Peyer's patch (tissue), 4 donors: Measurements from ENCODE around the gene MRPS23. TPM values are rescaled to one million over a fixed set of nuclear protein-coding genes. Genes with fewer than 3 reads are reported as not detected.

Experiments used
- DNase-seq, 3 donors: peaks; one replicate each; pipeline ENCODE4 v3.0.0-alpha.2; 2017 to 2019
- H3K27ac ChIP-seq, 4 donors: fragments of 200-600 bp; sonication (generic); one replicate each; pipeline ENCODE4 v1.5.1; 2016 to 2019
- H3K27me3 ChIP-seq, 2 donors: fragments of 200-600 bp; sonication (generic); one replicate each; pipeline ENCODE4 v1.5.1; 2019
- H3K36me3 ChIP-seq, 3 donors: fragments of 200-600 bp; sonication (generic); one replicate each; pipeline ENCODE4 v1.5.1; 2016 to 2019
- H3K4me1 ChIP-seq, 4 donors: fragments of 200-600 bp; sonication (generic); one replicate each; pipeline ENCODE4 v1.5.1; 2016 to 2019
- H3K4me3 ChIP-seq, 4 donors: fragments of 200-600 bp; sonication (generic); 1 replicate in 3 of 4; 2 replicates in 1 of 4; pipeline ENCODE4 v1.5.1; 2016 to 2019; ENCODE audit warnings: mild to moderate bottlenecking in 1 of 4
- H3K9me3 ChIP-seq, 4 donors: fragments of 200-600 bp; sonication (generic); one replicate each; pipeline ENCODE4 v1.5.1; 2016 to 2019; ENCODE audit warnings: mild to moderate bottlenecking in 1 of 4
- POLR2A ChIP-seq, 2 donors: fragments of 450-650 bp; IDR thresholded peaks; one replicate each; pipeline ENCODE4 v1.5.1; 2017; ENCODE audit warnings: antibody characterized with exemption in 2 of 2, mild to moderate bottlenecking in 2 of 2, moderate library complexity in 2 of 2
- small RNA-seq, 2 donors: library from RNA; depleted of rRNA; stranded (forward); fragments of <200 nt; gene quantifications; one replicate each; pipeline ENCODE3, GENCODE V24; 2016
- total RNA-seq, 4 donors: library from RNA; depleted of rRNA; stranded (reverse); fragments of >200 nt; gene quantifications; one replicate each; pipeline ENCODE4 v1.1.0, GENCODE V29; 2016
- TF ChIP-seq, protein P1 (sequence below), 6 experiments: fragments of 450-650 bp in 4 of 6; fragments of 200-600 bp in 2 of 6; sonication (generic) in 1 of 6; IDR thresholded peaks; one replicate each; pipeline ENCODE4 v1.5.1; 2017 to 2019; ENCODE audit warnings: antibody characterized with exemption in 6 of 6, mild to moderate bottlenecking in 3 of 6, moderate library complexity in 1 of 6

MRPS23 gene
- total RNA-seq, 4 donors from 2014 or later = 0.83 to 7.4 (median 5.2) TPM

DNA sequence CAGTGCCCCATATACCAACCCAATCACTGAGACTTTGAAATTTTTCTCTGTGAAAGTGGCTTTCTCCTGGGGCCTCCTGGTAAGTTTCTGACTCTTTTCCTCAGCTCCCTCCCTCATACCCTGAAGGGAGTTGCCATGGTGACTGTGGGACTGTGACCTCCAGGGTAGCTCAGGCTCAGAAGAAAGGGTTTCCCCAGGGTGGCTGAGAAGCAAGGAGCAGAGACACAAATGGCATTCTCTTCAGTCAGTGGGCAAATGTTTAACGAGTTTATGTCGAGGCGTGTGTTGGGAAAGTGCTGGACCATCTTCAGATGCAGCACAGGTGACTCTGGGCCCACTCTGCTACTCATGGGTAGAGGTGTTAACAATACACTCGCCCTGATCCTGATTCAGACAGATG lies 46.8 kb downstream of the MRPS23 start:
- H3K4me3 ChIP-seq = no peak overlapping the region
- no peaks in the 10 kb centered on the region for H3K36me3 ChIP-seq
- no peak overlapping the region for H3K27ac ChIP-seq
- no peaks in the 10 kb centered on the region for H3K9me3 ChIP-seq
- DNase-seq = no peak
- H3K27me3 ChIP-seq = no peaks in the 10 kb centered on the region
- H3K4me1 ChIP-seq = no peaks in the 10 kb centered on the region
- no peak for TF ChIP-seq POLR2A (IDR thresholded peaks at IDR 0.05)
- TF ChIP-seq, protein P1, sequence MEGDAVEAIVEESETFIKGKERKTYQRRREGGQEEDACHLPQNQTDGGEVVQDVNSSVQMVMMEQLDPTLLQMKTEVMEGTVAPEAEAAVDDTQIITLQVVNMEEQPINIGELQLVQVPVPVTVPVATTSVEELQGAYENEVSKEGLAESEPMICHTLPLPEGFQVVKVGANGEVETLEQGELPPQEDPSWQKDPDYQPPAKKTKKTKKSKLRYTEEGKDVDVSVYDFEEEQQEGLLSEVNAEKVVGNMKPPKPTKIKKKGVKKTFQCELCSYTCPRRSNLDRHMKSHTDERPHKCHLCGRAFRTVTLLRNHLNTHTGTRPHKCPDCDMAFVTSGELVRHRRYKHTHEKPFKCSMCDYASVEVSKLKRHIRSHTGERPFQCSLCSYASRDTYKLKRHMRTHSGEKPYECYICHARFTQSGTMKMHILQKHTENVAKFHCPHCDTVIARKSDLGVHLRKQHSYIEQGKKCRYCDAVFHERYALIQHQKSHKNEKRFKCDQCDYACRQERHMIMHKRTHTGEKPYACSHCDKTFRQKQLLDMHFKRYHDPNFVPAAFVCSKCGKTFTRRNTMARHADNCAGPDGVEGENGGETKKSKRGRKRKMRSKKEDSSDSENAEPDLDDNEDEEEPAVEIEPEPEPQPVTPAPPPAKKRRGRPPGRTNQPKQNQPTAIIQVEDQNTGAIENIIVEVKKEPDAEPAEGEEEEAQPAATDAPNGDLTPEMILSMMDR (IDR thresholded peaks at IDR 0.05) = no peak

DNA sequence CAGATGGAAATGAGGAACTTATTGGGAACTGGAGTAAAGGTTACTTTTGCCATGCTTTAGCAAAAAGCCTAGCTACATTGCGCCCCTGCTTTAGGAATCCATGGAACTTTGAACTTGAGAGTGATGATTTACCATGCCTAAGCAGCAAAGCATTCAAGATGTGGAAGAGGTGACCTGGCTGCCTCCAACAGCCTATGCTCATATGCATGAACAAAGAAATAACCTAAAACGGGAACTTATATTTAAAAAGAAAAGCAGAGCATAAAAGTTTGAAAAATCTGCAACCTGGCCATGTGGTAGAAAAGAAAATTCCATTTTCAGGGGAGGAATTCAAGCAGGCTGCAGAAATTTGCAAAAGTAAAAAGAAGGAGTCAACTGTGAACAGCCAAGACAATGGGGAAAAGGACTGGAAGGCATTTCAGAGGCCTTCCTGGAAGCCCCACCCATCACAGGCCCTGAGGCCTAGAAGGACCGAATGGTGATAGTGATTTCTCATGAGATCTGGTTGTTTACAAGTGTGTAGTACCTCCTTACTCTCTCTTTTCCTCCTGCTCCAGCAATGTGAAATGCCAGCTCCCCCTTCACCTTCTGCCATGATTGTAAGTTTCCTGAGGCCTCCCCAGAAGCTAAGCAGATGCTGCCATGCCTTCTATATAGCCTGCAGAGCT lies 48.7 kb downstream of the MRPS23 start:
- no peaks in the 10 kb centered on the region for H3K36me3 ChIP-seq
- H3K27ac ChIP-seq = no peak overlapping the region
- H3K9me3 ChIP-seq = no peaks in the 10 kb centered on the region
- no peak for DNase-seq
- H3K27me3 ChIP-seq = no peaks in the 10 kb centered on the region
- H3K4me3 ChIP-seq = no peak overlapping the region
- H3K4me1 ChIP-seq = no peaks in the 10 kb centered on the region
- TF ChIP-seq POLR2A (IDR thresholded peaks at IDR 0.05) = no peak
- TF ChIP-seq, protein P1 (IDR thresholded peaks at IDR 0.05) = no peak

DNA sequence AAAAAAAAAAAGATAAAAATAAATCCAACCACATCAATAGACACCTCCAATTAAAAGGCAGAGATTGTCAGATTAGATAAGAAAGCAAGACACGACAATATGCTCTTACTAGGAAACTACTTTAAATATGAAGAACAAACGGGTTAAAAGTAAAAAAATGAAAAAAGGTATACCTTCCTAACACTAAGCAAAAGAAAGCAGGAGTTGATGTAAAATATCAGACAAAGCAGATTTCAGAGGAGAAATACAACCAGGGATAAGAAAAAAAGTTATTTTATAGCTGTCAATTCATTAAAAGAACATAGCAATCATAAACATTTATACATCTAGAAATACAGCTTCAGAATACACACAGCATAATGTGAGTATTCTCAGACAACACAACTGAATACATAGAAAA lies 55.0 kb downstream of the MRPS23 start:
- Histone ChIP-seq H3K27me3 (no peaks in the 10 kb centered on the region), H3K27ac (no peak overlapping the region), H3K9me3 (no peaks in the 10 kb centered on the region), H3K4me1 (no peaks in the 10 kb centered on the region), H3K4me3 (no peak overlapping the region), H3K36me3 (no peaks in the 10 kb centered on the region)
- TF ChIP-seq POLR2A (IDR thresholded peaks at IDR 0.05) = no peak
- TF ChIP-seq, protein P1 (IDR thresholded peaks at IDR 0.05) = no peak
- no peak for DNase-seq

DNA sequence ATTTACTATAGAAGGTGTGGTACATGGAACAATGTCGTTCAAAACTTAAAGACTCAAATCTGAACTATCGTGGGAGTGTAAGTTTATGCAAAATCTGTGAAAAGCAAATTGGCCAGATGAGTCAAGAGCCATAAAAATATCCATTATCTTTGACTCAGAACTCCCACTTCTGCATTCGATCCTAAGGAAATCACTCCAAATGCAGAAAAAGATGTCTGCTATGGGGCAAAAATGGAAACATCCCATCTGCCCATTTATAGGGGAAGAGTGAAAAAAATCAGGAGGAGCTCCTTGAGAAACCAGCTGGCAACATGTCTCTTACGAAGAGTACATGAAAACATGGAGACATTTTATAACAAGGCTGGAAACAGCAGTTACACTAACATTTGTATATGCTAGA lies 61.1 kb downstream of the MRPS23 start:
- no peak overlapping the region for H3K27ac ChIP-seq
- TF ChIP-seq, protein P1 (IDR thresholded peaks at IDR 0.05) = no peak
- TF ChIP-seq POLR2A (IDR thresholded peaks at IDR 0.05) = no peak
- no peaks in the 10 kb centered on the region for H3K9me3 ChIP-seq
- H3K27me3 ChIP-seq = no peaks in the 10 kb centered on the region
- H3K36me3 ChIP-seq = no peaks in the 10 kb centered on the region
- H3K4me3 ChIP-seq = no peak overlapping the region
- peaks cover 0 to 1% (median under 1%) of the 10 kb centered on the region in 4 donors for H3K4me1 ChIP-seq
- no peak for DNase-seq

- Histone ChIP-seq H3K4me3 (no peak overlapping the region), H3K4me1 (peaks cover 0 to 19% (median 7%) of the 10 kb centered on the region in 4 donors), H3K27ac (no peak overlapping the region), H3K36me3 (no peaks in the 10 kb centered on the region), H3K27me3 (no peaks in the 10 kb centered on the region), H3K9me3 (no peaks in the 10 kb centered on the region)
- DNase-seq = no peak
- TF ChIP-seq, protein P1 (IDR thresholded peaks at IDR 0.05) = no peak
- TF ChIP-seq POLR2A (IDR thresholded peaks at IDR 0.05) = no peak
These were observed 64.8 kb downstream of the MRPS23 start for GRCh38 chr17:57785022-57785421.

Small RNA genes within 50 kb of the gene (small RNA-seq; reads per million reads assigned to genes)
- 0 reads per million in 2 donors for gene RN7SKP94

Other genes with a start within 250 kb of the MRPS23 start
- gene CCDC182, start 104.7 kb downstream of the MRPS23 start, total RNA-seq = not detected
- gene CUEDC1, start 105.4 kb upstream of the MRPS23 start, total RNA-seq = 10 to 100 TPM; 10.2 to 45.4 (median 19.2) TPM
- 10 to 100 TPM; 29.7 to 49.3 (median 39.5) TPM for gene VEZF1, start 138.2 kb upstream of the MRPS23 start, total RNA-seq
- gene SRSF1, start 157.2 kb upstream of the MRPS23 start, total RNA-seq = 100 to 1,000 TPM; 121 to 336 (median 155) TPM
- gene DYNLL2, start 233.4 kb upstream of the MRPS23 start, total RNA-seq = 10 to 100 TPM; 18.2 to 23.9 (median 23.8) TPM